HG03520 (cell line): Measurements from ENCODE around the gene FKBP7.
"Not testable (repeated sequence)": the region's sequence is repeated elsewhere in the genome, so short reads cannot be mapped to it uniquely, and the experiment has no call there.

Source experiments
- ATAC-seq: cut with Tn5 transposase; IDR thresholded peaks from one replicate; pipeline ENCODE4 v1.9.1; 2021; ENCODE audit warnings: mild to moderate bottlenecking, moderate library complexity; ENCODE audit not compliant: unreplicated experiment

FKBP7 gene

GRCh38 chr2:178450524-178450773 is 28.0 kb downstream of the FKBP7 start:
- peak; percentile 52 for ATAC-seq

- ATAC-seq, result peak; percentile 4
Measured at GRCh38 chr2:178449700-178450523, 28.5 kb downstream of the FKBP7 start.

- no peak for ATAC-seq
Measured at GRCh38 chr2:178448968-178449661, 29.3 kb downstream of the FKBP7 start.

- ATAC-seq, result no peak
Measured at GRCh38 chr2:178441426-178441825, 37.0 kb downstream of the FKBP7 start.

- no peak for ATAC-seq
Measured at GRCh38 chr2:178436662-178437061, 41.7 kb downstream of the FKBP7 start.

GRCh38 chr2:178429336-178429735 is 49.1 kb downstream of the FKBP7 start:
- ATAC-seq, result no peak

GRCh38 chr2:178428396-178428806 is 50.0 kb downstream of the FKBP7 start:
- ATAC-seq, result no peak

GRCh38 chr2:178427458-178427857 is 50.9 kb downstream of the FKBP7 start:
- no peak for ATAC-seq

GRCh38 chr2:178426388-178426787 is 52.0 kb downstream of the FKBP7 start:
- ATAC-seq, result no peak

- ATAC-seq, result no peak
Measured at GRCh38 chr2:178425255-178425827, 53.1 kb downstream of the FKBP7 start.

GRCh38 chr2:178423746-178424145 is 54.7 kb downstream of the FKBP7 start:
- not testable (repeated sequence) for ATAC-seq

GRCh38 chr2:178422097-178422496 is 56.3 kb downstream of the FKBP7 start:
- ATAC-seq, result no peak

GRCh38 chr2:178420463-178420999 is 57.9 kb downstream of the FKBP7 start:
- ATAC-seq, result no peak

GRCh38 chr2:178419123-178419522 is 59.3 kb downstream of the FKBP7 start:
- ATAC-seq, result no peak

- ATAC-seq, result no peak
Measured at GRCh38 chr2:178418426-178418825, 60.0 kb downstream of the FKBP7 start.

- ATAC-seq, result no peak
Measured at GRCh38 chr2:178417916-178418315, 60.5 kb downstream of the FKBP7 start.

- no peak for ATAC-seq
Measured at GRCh38 chr2:178415979-178416378, 62.4 kb downstream of the FKBP7 start.

- peak; percentile 75 for ATAC-seq
Measured at GRCh38 chr2:178414266-178415247, 63.8 kb downstream of the FKBP7 start.
